Ishikawa (cell line): Measurements from ENCODE around the gene IL1RL1.

ENCODE experiments used
- CEBPB ChIP-seq: IDR thresholded peaks from 2 replicates; pipeline ENCODE4 v1.6.1; 2012
- CREB1 ChIP-seq: IDR thresholded peaks from 2 replicates; pipeline ENCODE4 v1.6.1; 2012; ENCODE audit warnings: low read depth
- EGR1 ChIP-seq: IDR thresholded peaks from 2 replicates; pipeline ENCODE4 v1.6.1; 2012
- EP300 ChIP-seq: IDR thresholded peaks from 2 replicates; pipeline ENCODE4 v1.6.1; 2012; ENCODE audit warnings: borderline replicate concordance
- FOXM1 ChIP-seq: IDR thresholded peaks from 2 replicates; pipeline ENCODE4 v1.6.1; 2012; ENCODE audit warnings: low read depth, borderline replicate concordance
- NFIC ChIP-seq: IDR thresholded peaks from 2 replicates; pipeline ENCODE4 v1.6.1; 2012
- RAD21 ChIP-seq: IDR thresholded peaks from 2 replicates; pipeline ENCODE4 v1.6.1; 2012; ENCODE audit warnings: low read depth
- TAF1 ChIP-seq: IDR thresholded peaks from 2 replicates; pipeline ENCODE4 v1.6.1; 2012; ENCODE audit warnings: low read depth, mild to moderate bottlenecking
- TCF12 ChIP-seq: IDR thresholded peaks from 2 replicates; pipeline ENCODE4 v1.6.1; 2012; ENCODE audit warnings: low read depth
- TEAD4 ChIP-seq: IDR thresholded peaks from 2 replicates; pipeline ENCODE4 v1.6.1; 2012
- YY1 ChIP-seq: IDR thresholded peaks from 2 replicates; pipeline ENCODE4 v1.6.1; 2012; ENCODE audit warnings: low read depth
- ZBTB7A ChIP-seq: IDR thresholded peaks from 2 replicates; pipeline ENCODE4 v1.6.1; 2012; ENCODE audit warnings: low read depth
- TF ChIP-seq, protein P1 (sequence below): IDR thresholded peaks from 2 replicates; pipeline ENCODE4 v1.6.1; 2012
- TF ChIP-seq, protein P2 (sequence below): IDR thresholded peaks from 2 replicates; pipeline ENCODE4 v1.6.1; 2012
- TF ChIP-seq, protein P3 (sequence below): IDR thresholded peaks from 2 replicates; pipeline ENCODE4 v1.6.1; 2012; ENCODE audit warnings: low read depth, mild to moderate bottlenecking

The IL1RL1 gene

DNA sequence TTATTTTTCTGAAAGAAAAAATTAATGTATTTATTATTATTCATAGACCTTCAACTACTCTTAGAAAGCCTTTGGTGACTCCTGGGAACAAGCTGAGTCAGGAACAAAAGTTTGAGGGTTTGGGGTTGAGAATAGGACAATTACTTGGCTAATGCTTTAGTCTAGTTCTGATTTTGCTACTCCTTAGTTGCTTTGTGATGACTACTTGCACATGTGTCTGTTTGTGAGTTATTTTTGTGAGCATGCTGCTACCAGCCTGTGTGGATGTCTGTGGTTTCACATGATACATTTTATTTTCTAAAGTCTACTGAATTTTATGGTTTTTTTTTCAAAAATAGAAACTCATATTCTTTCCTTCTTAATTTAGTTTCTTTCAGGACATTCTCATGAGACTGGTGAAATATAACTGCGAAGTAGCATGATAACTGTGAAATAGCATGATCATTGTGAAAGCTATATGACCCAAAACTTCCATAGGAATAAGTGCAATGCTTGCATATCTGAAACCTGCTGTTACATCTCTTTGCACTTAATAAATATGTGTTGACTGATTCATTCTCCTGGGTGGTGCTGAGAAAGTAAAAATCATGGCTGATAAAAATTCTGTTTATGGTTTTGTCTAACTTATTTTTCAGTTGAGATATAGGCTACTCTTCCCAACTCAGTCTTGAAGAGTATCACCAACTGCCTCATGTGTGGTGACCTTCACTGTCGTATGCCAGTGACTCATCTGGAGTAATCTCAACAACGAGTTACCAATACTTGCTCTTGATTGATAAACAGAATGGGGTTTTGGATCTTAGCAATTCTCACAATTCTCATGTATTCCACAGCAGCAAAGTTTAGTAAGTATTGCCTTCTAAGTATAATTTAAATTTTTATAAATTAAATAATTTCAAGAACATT lies 26.4 kb downstream of the IL1RL1 start:
- TF ChIP-seq EP300 (no peak), CEBPB (no peak), TAF1 (no peak), TCF12 (no peak), FOXM1 (no peak)
- TF ChIP-seq, protein P1, sequence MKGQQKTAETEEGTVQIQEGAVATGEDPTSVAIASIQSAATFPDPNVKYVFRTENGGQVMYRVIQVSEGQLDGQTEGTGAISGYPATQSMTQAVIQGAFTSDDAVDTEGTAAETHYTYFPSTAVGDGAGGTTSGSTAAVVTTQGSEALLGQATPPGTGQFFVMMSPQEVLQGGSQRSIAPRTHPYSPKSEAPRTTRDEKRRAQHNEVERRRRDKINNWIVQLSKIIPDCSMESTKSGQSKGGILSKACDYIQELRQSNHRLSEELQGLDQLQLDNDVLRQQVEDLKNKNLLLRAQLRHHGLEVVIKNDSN: no peak

DNA sequence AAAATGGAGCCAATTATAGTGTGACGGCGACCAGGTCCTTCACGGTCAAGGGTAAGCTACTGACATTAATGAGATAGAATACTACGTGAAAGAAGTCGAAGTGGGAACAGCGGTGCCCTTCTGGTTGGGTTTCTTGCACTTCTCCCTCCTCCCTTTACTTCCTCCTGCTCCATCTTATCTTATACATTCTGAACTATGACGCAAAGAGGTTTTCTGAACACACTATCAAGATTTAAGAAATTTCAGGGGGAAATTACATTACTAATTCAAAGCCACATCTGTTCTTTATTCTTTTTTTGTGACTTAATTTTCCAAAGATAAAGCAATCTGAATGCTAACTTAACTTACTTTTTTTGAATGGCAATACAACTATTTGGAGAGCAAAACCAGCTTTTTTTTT lies 29.4 kb downstream of the IL1RL1 start:
- TF ChIP-seq FOXM1: no peak
- no peak for TF ChIP-seq TEAD4
- TF ChIP-seq RAD21: no peak
- TF ChIP-seq CREB1: no peak
- no peak for TF ChIP-seq TCF12
- no peak for TF ChIP-seq ZBTB7A
- TF ChIP-seq EGR1: no peak
- TF ChIP-seq, protein P1: no peak
- TF ChIP-seq TAF1: no peak
- TF ChIP-seq EP300: no peak
- no peak for TF ChIP-seq YY1
- TF ChIP-seq, protein P2, sequence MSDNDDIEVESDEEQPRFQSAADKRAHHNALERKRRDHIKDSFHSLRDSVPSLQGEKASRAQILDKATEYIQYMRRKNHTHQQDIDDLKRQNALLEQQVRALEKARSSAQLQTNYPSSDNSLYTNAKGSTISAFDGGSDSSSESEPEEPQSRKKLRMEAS: no peak
- no peak for TF ChIP-seq CEBPB
- no peak for TF ChIP-seq NFIC
- TF ChIP-seq, protein P3, sequence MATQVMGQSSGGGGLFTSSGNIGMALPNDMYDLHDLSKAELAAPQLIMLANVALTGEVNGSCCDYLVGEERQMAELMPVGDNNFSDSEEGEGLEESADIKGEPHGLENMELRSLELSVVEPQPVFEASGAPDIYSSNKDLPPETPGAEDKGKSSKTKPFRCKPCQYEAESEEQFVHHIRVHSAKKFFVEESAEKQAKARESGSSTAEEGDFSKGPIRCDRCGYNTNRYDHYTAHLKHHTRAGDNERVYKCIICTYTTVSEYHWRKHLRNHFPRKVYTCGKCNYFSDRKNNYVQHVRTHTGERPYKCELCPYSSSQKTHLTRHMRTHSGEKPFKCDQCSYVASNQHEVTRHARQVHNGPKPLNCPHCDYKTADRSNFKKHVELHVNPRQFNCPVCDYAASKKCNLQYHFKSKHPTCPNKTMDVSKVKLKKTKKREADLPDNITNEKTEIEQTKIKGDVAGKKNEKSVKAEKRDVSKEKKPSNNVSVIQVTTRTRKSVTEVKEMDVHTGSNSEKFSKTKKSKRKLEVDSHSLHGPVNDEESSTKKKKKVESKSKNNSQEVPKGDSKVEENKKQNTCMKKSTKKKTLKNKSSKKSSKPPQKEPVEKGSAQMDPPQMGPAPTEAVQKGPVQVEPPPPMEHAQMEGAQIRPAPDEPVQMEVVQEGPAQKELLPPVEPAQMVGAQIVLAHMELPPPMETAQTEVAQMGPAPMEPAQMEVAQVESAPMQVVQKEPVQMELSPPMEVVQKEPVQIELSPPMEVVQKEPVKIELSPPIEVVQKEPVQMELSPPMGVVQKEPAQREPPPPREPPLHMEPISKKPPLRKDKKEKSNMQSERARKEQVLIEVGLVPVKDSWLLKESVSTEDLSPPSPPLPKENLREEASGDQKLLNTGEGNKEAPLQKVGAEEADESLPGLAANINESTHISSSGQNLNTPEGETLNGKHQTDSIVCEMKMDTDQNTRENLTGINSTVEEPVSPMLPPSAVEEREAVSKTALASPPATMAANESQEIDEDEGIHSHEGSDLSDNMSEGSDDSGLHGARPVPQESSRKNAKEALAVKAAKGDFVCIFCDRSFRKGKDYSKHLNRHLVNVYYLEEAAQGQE: no peak

DNA sequence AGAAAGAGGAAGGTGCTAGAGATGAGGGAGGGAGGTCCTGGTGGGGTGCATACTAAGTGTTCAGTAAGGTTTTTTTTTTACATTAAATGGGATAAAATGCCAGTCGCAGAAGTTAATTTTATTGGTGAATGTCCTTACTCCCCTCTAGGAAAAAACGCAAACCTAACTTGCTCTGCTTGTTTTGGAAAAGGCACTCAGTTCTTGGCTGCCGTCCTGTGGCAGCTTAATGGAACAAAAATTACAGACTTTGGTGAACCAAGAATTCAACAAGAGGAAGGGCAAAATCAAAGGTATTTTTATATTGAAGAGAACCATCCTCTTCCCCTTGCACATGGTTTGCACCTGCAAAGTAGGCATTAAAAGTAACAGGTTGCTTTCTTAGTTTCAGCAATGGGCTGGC lies 31.5 kb downstream of the IL1RL1 start:
- TF ChIP-seq, protein P2: no peak
- TF ChIP-seq RAD21 (peak; percentile 45), EGR1 (no peak), TEAD4 (no peak), ZBTB7A (no peak)

DNA sequence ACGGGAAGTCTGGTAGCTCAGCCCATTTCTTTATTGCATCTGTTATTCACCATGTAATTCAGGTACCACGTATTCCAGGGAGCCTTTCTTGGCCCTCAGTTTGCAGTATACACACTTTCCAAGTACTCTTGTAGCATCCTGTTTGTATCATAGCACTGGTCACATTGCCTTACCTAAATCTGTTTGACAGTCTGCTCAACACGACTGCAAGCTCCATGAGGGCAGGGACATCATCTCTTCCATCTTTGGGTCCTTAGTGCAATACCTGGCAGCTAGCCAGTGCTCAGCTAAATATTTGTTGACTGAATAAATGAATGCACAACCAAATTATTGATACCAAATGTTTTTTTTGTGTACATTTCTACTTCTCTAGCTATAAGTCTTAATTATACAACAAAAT lies 33.0 kb downstream of the IL1RL1 start:
- TF ChIP-seq, protein P1: no peak
- no peak for TF ChIP-seq EGR1
- TF ChIP-seq TAF1: no peak
- no peak for TF ChIP-seq TEAD4
- no peak for TF ChIP-seq FOXM1
- TF ChIP-seq CEBPB: no peak

DNA sequence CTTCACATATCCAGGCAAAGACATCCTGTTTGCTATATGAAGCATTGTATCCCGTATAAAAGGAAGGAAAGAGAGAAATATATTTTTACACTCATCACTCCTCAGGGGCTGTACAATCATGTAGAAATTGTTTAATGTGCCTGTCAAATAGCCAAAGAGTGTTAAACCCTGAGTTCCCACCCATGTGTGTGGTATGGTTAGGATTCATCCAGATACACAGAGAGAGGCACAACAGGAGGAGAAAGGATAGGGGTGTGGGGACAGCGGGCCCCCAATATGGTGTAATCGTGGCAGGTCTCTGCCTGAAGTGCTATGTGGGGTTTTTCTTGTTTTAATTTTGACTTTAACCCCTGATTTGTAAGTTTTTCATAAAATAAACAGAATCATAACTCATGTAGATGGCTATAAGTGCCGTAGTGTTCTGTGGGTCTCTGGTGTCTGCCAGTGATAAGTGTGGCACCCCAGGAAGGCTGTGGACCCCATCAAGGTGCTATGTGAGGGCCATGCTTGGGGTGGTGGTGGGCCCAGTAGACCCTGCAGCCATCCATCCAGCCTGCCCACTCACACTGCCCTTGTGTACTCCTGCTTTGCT lies 34.1 kb downstream of the IL1RL1 start:
- TF ChIP-seq CEBPB (no peak), EGR1 (no peak), TEAD4 (no peak), FOXM1 (no peak), NFIC (no peak), CREB1 (no peak), ZBTB7A (no peak), RAD21 (no peak)
- TF ChIP-seq, protein P3: no peak
- TF ChIP-seq, protein P1: no peak
